K562 (cell line): Measurements from ENCODE around the gene CFAP410. TPM values are rescaled to one million over a fixed set of nuclear protein-coding genes. Genes with fewer than 3 reads are reported as not detected.

Experiments used
- BRD9 ChIP-seq: fragments of 450-650 bp; IDR thresholded peaks from 2 replicates; pipeline ENCODE4 v1.6.1; 2018; ENCODE audit warnings: low read depth; ENCODE audit not compliant: partially characterized antibody
- CAMTA2 ChIP-seq: fragments of 250-450 bp; sonication (Bioruptor Pico); conservative IDR thresholded peaks from 2 replicates; pipeline ENCODE4 v1.5.1; 2022
- CHAMP1 ChIP-seq: fragments of 450-650 bp; IDR thresholded peaks from 2 replicates; pipeline ENCODE4 v1.6.1; 2016; ENCODE audit warnings: mild to moderate bottlenecking
- DEAF1 ChIP-seq: fragments of 450-650 bp; formaldehyde crosslinking; IDR thresholded peaks from 2 replicates; pipeline ENCODE4 v1.4.0; 2020; ENCODE audit warnings: mild to moderate bottlenecking, moderate library complexity
- ELF4 ChIP-seq: fragments of 450-650 bp; formaldehyde crosslinking; IDR thresholded peaks from 2 replicates; pipeline ENCODE4 v1.4.0; 2022; ENCODE audit warnings: missing genetic modification characterization
- ERF ChIP-seq: fragments of 450-650 bp; formaldehyde crosslinking; IDR thresholded peaks from 2 replicates; pipeline ENCODE4 v1.4.0; 2020; ENCODE audit warnings: mild to moderate bottlenecking, mixed read lengths
- GTF2B ChIP-seq: IDR thresholded peaks from 2 replicates; pipeline ENCODE4 v1.6.1; 2011; ENCODE audit not compliant: insufficient read length; ENCODE audit errors: extremely low read depth
- JUN ChIP-seq, 2 experiments: sonication (generic) in 1 of 2; formaldehyde crosslinking in 1 of 2; IDR thresholded peaks; 2 replicates each; pipeline versions ENCODE4 v1.6.1 to v1.8.0; 2012 to 2022; ENCODE audit warnings: borderline replicate concordance in 2 of 2, mild to moderate bottlenecking in 2 of 2, improper control_type of control experiment in 1 of 2, low read depth in 1 of 2, low read length in 1 of 2, missing genetic modification reagents in 1 of 2
- ZKSCAN8 ChIP-seq: fragments of 200-800 bp; sonication (Bioruptor generic); IDR thresholded peaks from 2 replicates; pipeline ENCODE4 v1.6.1; 2016; ENCODE audit warnings: missing genetic modification characterization, missing compliant biosample characterization
- ZNF75A ChIP-seq: fragments of 450-650 bp; formaldehyde crosslinking; IDR thresholded peaks from 2 replicates; pipeline ENCODE4 v1.4.0; 2020; ENCODE audit warnings: mild to moderate bottlenecking
- polyA plus RNA-seq, 8 experiments: library from polyadenylated mRNA; depleted of rRNA in 4 of 8; stranded (reverse) in 5 of 8; unstranded in 3 of 8; fragments of >200 nt; fragmentation: Nextera tagmentation in 2 of 8; fragmentation: Illumina TruSeq in 1 of 8; extraction: Ambion mirVana in 2 of 8; extraction: Trizol in 1 of 8; gene quantifications; 2 replicates each; pipeline versions ENCODE4 v1.2.1 to v1.2.3, GENCODE V29; 2011 to 2014; ENCODE audit warnings: inconsistent platforms in 1 of 8, missing spikeins in 1 of 8
- total RNA-seq, 7 experiments: library from RNA; depleted of rRNA in 6 of 7; stranded (reverse); fragments of >200 nt in 6 of 7; fragmentation: Illumina TruSeq in 2 of 7; extraction: Trizol in 2 of 7; gene quantifications; 2 replicates each; pipeline versions ENCODE4 v1.2.1 to v1.2.3, GENCODE V29; 2011 to 2021; ENCODE audit warnings: low replicate concordance in 1 of 7
- TF ChIP-seq, protein P1 (sequence below), 2 experiments: fragments of 450-650 bp in 1 of 2; sonication (generic) in 1 of 2; formaldehyde crosslinking in 1 of 2; IDR thresholded peaks; 2 replicates each; pipeline versions ENCODE4 v1.7.1 to v1.9.0; 2016 to 2022; ENCODE audit warnings: inconsistent platforms in 1 of 2, mild to moderate bottlenecking in 1 of 2, missing genetic modification reagents in 1 of 2

The CFAP410 gene
- total and polyA plus RNA-seq, 9 of the 15 experiments (the other 6 are each of a cell fraction or from before 2014, with no cell fraction given): 0.07 to 17.3 (median 2.3) TPM

DNA sequence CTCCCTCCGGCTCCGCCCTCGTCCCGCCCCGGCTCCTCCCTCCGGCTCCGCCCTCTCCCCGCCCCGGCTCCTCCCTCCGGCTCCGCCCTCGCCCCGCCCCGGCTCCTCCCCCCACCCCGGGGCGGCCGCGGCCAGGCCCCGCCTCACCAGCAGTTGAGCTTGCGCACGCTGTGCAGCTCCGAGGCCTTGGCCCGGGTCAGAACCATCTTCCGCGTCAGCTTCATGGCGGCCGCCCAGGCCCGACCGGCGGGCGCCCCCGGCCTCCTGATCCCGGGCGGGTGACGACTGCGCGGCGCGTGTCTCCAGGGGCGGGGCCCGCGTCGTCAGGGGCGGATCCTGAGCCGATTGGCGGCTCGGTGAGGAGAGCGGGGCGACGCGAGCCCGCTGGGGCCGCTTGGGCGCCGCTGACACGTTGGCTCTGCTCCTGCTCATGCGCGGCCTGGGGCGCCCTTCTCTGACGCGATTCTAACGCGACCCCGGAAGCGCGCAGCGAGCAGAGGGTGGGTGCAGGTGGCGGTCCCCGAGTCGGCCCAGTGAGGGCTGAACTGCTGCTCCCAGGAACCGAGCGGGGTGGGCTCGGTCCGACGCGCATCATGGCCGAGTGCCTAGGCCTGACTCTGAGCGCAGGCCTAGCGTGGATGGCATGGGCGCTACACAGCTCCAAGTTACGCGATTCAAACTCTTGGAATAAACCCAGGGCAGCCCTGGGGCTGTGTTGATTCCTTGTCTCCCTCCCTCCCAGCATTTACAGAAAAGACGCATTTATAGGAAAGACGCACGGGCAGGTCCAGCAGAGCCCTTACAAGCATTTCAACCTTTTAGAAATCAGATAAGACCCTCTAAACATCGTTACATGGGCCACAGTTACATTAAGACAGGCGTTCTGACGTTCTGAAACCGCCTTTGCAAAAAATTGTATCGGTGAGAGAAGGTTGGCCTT, at the start of gene CFAP410 (continued):
- TF ChIP-seq GTF2B (no peak), CAMTA2 (CRISPR knock-in tag) (peak; percentile 81; the same call in 1 of the 2 replicates), BRD9 (no peak), ELF4 (CRISPR knock-in tag) (peak; percentile 99), CHAMP1 (no peak), ZKSCAN8 (CRISPR knock-in tag) (no peak), ZNF75A (CRISPR knock-in tag) (no peak), JUN (IDR thresholded peaks at IDR 0.05; ENCODE audit: borderline replicate concordance, low read depth, low read length) (0 out of 2 replicates have a peak, but pooled peaks have one; percentile 37), JUN (CRISPR knock-in tag; IDR thresholded peaks at IDR 0.05; ENCODE audit: borderline replicate concordance) (no peak; the same call in 1 of the 2 replicates), DEAF1 (CRISPR knock-in tag) (no peak), ERF (peak; percentile 85)
- TF ChIP-seq, protein P1, sequence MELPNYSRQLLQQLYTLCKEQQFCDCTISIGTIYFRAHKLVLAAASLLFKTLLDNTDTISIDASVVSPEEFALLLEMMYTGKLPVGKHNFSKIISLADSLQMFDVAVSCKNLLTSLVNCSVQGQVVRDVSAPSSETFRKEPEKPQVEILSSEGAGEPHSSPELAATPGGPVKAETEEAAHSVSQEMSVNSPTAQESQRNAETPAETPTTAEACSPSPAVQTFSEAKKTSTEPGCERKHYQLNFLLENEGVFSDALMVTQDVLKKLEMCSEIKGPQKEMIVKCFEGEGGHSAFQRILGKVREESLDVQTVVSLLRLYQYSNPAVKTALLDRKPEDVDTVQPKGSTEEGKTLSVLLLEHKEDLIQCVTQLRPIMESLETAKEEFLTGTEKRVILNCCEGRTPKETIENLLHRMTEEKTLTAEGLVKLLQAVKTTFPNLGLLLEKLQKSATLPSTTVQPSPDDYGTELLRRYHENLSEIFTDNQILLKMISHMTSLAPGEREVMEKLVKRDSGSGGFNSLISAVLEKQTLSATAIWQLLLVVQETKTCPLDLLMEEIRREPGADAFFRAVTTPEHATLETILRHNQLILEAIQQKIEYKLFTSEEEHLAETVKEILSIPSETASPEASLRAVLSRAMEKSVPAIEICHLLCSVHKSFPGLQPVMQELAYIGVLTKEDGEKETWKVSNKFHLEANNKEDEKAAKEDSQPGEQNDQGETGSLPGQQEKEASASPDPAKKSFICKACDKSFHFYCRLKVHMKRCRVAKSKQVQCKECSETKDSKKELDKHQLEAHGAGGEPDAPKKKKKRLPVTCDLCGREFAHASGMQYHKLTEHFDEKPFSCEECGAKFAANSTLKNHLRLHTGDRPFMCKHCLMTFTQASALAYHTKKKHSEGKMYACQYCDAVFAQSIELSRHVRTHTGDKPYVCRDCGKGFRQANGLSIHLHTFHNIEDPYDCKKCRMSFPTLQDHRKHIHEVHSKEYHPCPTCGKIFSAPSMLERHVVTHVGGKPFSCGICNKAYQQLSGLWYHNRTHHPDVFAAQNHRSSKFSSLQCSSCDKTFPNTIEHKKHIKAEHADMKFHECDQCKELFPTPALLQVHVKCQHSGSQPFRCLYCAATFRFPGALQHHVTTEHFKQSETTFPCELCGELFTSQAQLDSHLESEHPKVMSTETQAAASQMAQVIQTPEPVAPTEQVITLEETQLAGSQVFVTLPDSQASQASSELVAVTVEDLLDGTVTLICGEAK (IDR thresholded peaks at IDR 0.05): peak; percentile 51
- TF ChIP-seq, protein P1 (CRISPR knock-in tag; IDR thresholded peaks at IDR 0.05): no peak
